B cell (primary cell): Measurements from ENCODE around the gene ZNF575. TPM values are rescaled to one million over a fixed set of nuclear protein-coding genes. Genes with fewer than 3 reads are reported as not detected.

ENCODE experiments used
- ATAC-seq: fragments of 200-7000 bp; cut with Tn5 transposase; one replicate; pipeline ENCODE4 v1.10.0; 2021; ENCODE audit warnings: low read depth, mild to moderate bottlenecking, moderate number of reproducible peaks, moderate library complexity
- CTCF ChIA-PET: fragments of 350-600 bp; sonication (Branson Sonifier 250); formaldehyde crosslinking; loops from one replicate; lab custom pipeline; 2021; ENCODE audit warnings: antibody characterized with exemption, inconsistent platforms; lab: Charles Lee
- POLR2A ChIA-PET: fragments of 350-600 bp; sonication (Branson Sonifier 250); formaldehyde crosslinking; loops from one replicate; lab custom pipeline; 2021; ENCODE audit warnings: antibody characterized with exemption; lab: Charles Lee
- DNase-seq: peaks from one replicate; pipeline ENCODE4 v3.0.0; 2013
- H2AFZ ChIP-seq: 2 replicates; pipeline ENCODE4 v1.6.1; 2012; ENCODE audit warnings: mild to moderate bottlenecking, low read depth, low read length; ENCODE audit not compliant: insufficient read depth, poor library complexity, severe bottlenecking
- H3K27ac ChIP-seq, 2 donors: 1 replicate in 1 of 2; 2 replicates in 1 of 2; pipeline ENCODE4 v1.5.1; 2012 to 2013; ENCODE audit warnings: low read length in 2 of 2, mild to moderate bottlenecking in 2 of 2, moderate library complexity in 1 of 2
- H3K27me3 ChIP-seq, 4 experiments: fragments of 200-600 bp in 1 of 4; sonication (generic) in 1 of 4; replicated peaks in 1 of 4; 1 replicate in 2 of 4; 2 replicates in 2 of 4; pipeline versions ENCODE4 v1.6.1 to v1.7.0; 2013 to 2016; ENCODE audit warnings: low read length in 3 of 4, mild to moderate bottlenecking in 2 of 4, mixed read lengths in 1 of 4, moderate library complexity in 1 of 4; ENCODE audit not compliant: insufficient read depth in 4 of 4, control insufficient read depth in 3 of 4; ENCODE audit errors: control extremely low read depth in 1 of 4
- H3K36me3 ChIP-seq, 2 experiments: replicated peaks in 1 of 2; 1 replicate in 1 of 2; 2 replicates in 1 of 2; pipeline versions ENCODE4 v1.6.1 to v1.7.1; 2013; ENCODE audit warnings: low read length in 1 of 2; ENCODE audit not compliant: insufficient read depth in 2 of 2, control insufficient read depth in 1 of 2; ENCODE audit errors: control extremely low read depth in 1 of 2, extremely low read depth in 1 of 2
- H3K4me1 ChIP-seq, 2 donors: fragments of 200-600 bp in 1 of 2; sonication (generic) in 1 of 2; 1 replicate in 1 of 2; 2 replicates in 1 of 2; pipeline versions ENCODE4 v1.5.1 to v1.6.1; 2013 to 2017; ENCODE audit warnings: low read length in 2 of 2; ENCODE audit not compliant: control insufficient read depth in 2 of 2, insufficient read depth in 2 of 2
- H3K4me2 ChIP-seq: replicated peaks from 2 replicates; pipeline ENCODE3; 2012; ENCODE audit warnings: mild to moderate bottlenecking, low read depth, low read length; ENCODE audit not compliant: poor library complexity, severe bottlenecking
- H3K4me3 ChIP-seq, 5 experiments: fragments of 200-600 bp in 1 of 5; sonication (generic) in 1 of 5; 1 replicate in 3 of 5; 2 replicates in 2 of 5; pipeline versions ENCODE4 v1.5.1 to v1.7.0; 2011 to 2016; ENCODE audit warnings: low read length in 4 of 5, mild to moderate bottlenecking in 4 of 5, low read depth in 2 of 5, control low read depth in 1 of 5, moderate library complexity in 1 of 5; ENCODE audit not compliant: insufficient read depth in 1 of 5; ENCODE audit errors: control extremely low read depth in 1 of 5, extremely low read depth in 1 of 5
- H3K79me2 ChIP-seq: fragments of 200-600 bp; sonication (generic); one replicate; pipeline ENCODE4 v1.6.0; 2016; ENCODE audit warnings: low read length; ENCODE audit not compliant: control insufficient read depth, insufficient read depth
- H3K9ac ChIP-seq: fragments of 200-600 bp; sonication (generic); 2 replicates; pipeline ENCODE4 v1.6.1; 2017; ENCODE audit warnings: mild to moderate bottlenecking, low read length, moderate library complexity
- H3K9me3 ChIP-seq, 3 donors: one replicate each; pipeline versions ENCODE4 v1.6.1 to v1.7.1; 2013; ENCODE audit warnings: low read length in 2 of 3; ENCODE audit not compliant: control insufficient read depth in 2 of 3, insufficient read depth in 1 of 3; ENCODE audit errors: control extremely low read depth in 1 of 3
- H4K20me1 ChIP-seq: 2 replicates; pipeline ENCODE4 v1.6.0; 2012; ENCODE audit warnings: mild to moderate bottlenecking, low read length; ENCODE audit not compliant: insufficient read depth, control insufficient read depth, poor library complexity, severe bottlenecking
- H3K27ac Mint-ChIP-seq: one replicate; pipeline ENCODE4 v1.8.0; 2021; ENCODE audit warnings: mixed read lengths
- H3K27me3 Mint-ChIP-seq: one replicate; pipeline ENCODE4 v1.8.0; 2021; ENCODE audit warnings: mixed read lengths
- H3K4me1 Mint-ChIP-seq: one replicate; pipeline ENCODE4 v1.8.0; 2021; ENCODE audit warnings: mixed read lengths
- H3K4me3 Mint-ChIP-seq: one replicate; pipeline ENCODE4 v1.8.0; 2021; ENCODE audit warnings: mixed read lengths
- H3K9me3 Mint-ChIP-seq: one replicate; pipeline ENCODE4 v1.8.0; 2022; ENCODE audit warnings: mixed read lengths; ENCODE audit not compliant: insufficient read depth
- EZH2 ChIP-seq: IDR thresholded peaks from 2 replicates; pipeline ENCODE4 v1.6.1; 2012; ENCODE audit warnings: borderline replicate concordance, low read depth, mild to moderate bottlenecking, moderate library complexity, low read length; ENCODE audit not compliant: insufficient read depth, poor library complexity, severe bottlenecking
- WGBS: methylation state at CpG from one replicate; pipeline ENCODE4 v1.1.5; 2013; ENCODE audit warnings: missing lambda C conversion rate; ENCODE audit not compliant: insufficient coverage; 5-methylcytosine and 5-hydroxymethylcytosine counted together
- intact Hi-C: fragments of 100-400 bp; cut with micrococcal nuclease; formaldehyde crosslinking; loops from one replicate; pipeline ENCODE4 v1.10.0; 2022
- polyA plus RNA-seq: library from polyadenylated mRNA; depleted of rRNA; stranded (reverse); fragments of >200 nt; gene quantifications from 2 replicates; pipeline ENCODE4 v1.2.3, GENCODE V29; 2012
- total RNA-seq, 2 donors: library from RNA; stranded (reverse); fragments of 120-200 nt in 1 of 2; gene quantifications; 1 replicate in 1 of 2; 2 replicates in 1 of 2; pipeline versions ENCODE4 v1.2.3 to v1.2.4, GENCODE V29; 2013 to 2022
- TF ChIP-seq, protein P1 (sequence below): fragments of 200-600 bp; IDR thresholded peaks from one replicate; pipeline ENCODE4 v1.8.0; 2022; ENCODE audit warnings: antibody characterized with exemption, mild to moderate bottlenecking

ZNF575 gene
- total and polyA plus RNA-seq, 2 donors (not counting 1 experiment from before 2014, with no cell fraction given), result 2.3 to 4.0 TPM

DNA sequence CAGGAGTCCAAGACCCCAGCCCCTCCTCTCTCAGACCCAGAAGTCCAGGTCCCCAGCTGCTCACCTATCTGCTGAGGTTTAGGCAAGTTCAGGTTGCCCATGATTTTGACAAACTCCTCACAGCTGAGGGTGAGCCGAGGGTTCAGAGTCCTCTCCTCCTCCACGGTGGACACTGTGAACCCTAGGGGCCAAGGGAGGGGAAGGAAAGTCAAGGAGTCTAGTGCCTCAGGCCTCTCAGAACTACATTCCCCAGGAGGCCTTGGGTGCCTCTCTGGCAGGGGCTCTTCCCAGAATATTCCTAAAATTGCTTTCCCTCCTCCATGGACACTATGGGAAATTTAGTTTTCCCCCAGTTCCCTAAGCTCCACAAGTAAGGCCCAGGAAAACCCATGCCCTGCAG, 25.1 kb upstream of the ZNF575 start:
- peaks cover 0 to 1% of the 10 kb centered on the region in 2 experiments for H3K36me3 ChIP-seq
- no peaks in the 10 kb centered on the region for H3K79me2 ChIP-seq
- Mint-ChIP-seq H3K27me3 (no peaks in the 10 kb centered on the region), H3K9me3 (no peaks in the 10 kb centered on the region), H3K4me1 (peaks cover 17% of the 10 kb centered on the region), H3K4me3 (no peak overlapping the region), H3K27ac (no peak overlapping the region)
- intact Hi-C loops, result no loop called here
- H3K4me1 ChIP-seq, result peaks cover 11 to 17% of the 10 kb centered on the region in 2 donors
- WGBS, result no CpG with 5 or more reads among the region's 2 CpGs
- ChIA-PET POLR2A (no interaction called here), CTCF (interaction anchor here (0.5 to 0.9 kb wide), 3 partner anchors 10 to 14 kb away, joined by 3 to 5 read pairs (median 4); no protein-coding TSS in a partner anchor)
- no peak overlapping the region for H3K4me2 ChIP-seq
- no peaks in the 10 kb centered on the region for H3K27me3 ChIP-seq
- H2AFZ ChIP-seq, result no peak overlapping the region
- no peak for DNase-seq
- ATAC-seq, result no peak
- H3K4me3 ChIP-seq, result no peak overlapping the region
- no peak for TF ChIP-seq EZH2
- TF ChIP-seq, protein P1, sequence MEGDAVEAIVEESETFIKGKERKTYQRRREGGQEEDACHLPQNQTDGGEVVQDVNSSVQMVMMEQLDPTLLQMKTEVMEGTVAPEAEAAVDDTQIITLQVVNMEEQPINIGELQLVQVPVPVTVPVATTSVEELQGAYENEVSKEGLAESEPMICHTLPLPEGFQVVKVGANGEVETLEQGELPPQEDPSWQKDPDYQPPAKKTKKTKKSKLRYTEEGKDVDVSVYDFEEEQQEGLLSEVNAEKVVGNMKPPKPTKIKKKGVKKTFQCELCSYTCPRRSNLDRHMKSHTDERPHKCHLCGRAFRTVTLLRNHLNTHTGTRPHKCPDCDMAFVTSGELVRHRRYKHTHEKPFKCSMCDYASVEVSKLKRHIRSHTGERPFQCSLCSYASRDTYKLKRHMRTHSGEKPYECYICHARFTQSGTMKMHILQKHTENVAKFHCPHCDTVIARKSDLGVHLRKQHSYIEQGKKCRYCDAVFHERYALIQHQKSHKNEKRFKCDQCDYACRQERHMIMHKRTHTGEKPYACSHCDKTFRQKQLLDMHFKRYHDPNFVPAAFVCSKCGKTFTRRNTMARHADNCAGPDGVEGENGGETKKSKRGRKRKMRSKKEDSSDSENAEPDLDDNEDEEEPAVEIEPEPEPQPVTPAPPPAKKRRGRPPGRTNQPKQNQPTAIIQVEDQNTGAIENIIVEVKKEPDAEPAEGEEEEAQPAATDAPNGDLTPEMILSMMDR, result no peak
- H3K27ac ChIP-seq, result no peak overlapping the region
- no peaks in the 10 kb centered on the region for H4K20me1 ChIP-seq
- no peak overlapping the region for H3K9ac ChIP-seq
- no peaks in the 10 kb centered on the region for H3K9me3 ChIP-seq

DNA sequence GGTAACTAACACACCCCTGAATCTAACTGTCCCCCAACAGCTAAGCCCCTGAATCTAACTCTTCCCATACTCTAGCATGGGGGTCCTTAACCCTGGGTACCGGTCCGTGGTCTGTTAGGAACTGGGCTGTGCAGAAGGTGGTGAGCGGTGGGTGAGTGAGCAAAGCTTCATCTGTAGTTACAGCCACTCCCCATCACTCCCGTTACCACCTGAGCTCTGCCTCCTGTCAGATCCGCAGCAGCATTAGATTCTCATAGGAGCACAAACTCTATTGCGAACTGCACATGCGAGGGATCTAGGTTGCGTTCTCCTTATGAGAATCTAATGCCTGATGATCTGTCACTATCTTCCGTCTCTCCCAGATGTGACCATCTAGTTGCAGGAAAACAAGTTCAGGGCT, 22.3 kb upstream of the ZNF575 start:
- H3K4me1 ChIP-seq, result no peaks in the 10 kb centered on the region
- Mint-ChIP-seq H3K9me3 (no peaks in the 10 kb centered on the region), H3K4me3 (no peak overlapping the region), H3K27ac (no peak overlapping the region), H3K27me3 (no peaks in the 10 kb centered on the region), H3K4me1 (no peaks in the 10 kb centered on the region)
- H3K27me3 ChIP-seq, result no peaks in the 10 kb centered on the region
- no peak for TF ChIP-seq EZH2
- TF ChIP-seq, protein P1, result no peak
- 98% methylated on average over 8 of the region's 9 CpGs for WGBS
- H3K9me3 ChIP-seq, result no peaks in the 10 kb centered on the region
- H3K36me3 ChIP-seq, result peaks cover 0 to 1% of the 10 kb centered on the region in 2 experiments
- H2AFZ ChIP-seq, result no peak overlapping the region
- ChIA-PET CTCF (interaction anchor here (0.7 to 2.5 kb wide), 5 partner anchors 9 to 1396 kb away, joined by 3 to 18 read pairs (median 5); no protein-coding TSS in a partner anchor), POLR2A (no interaction called here)
- H4K20me1 ChIP-seq, result no peaks in the 10 kb centered on the region
- no peak overlapping the region for H3K4me3 ChIP-seq
- H3K9ac ChIP-seq, result no peak overlapping the region
- no peaks in the 10 kb centered on the region for H3K79me2 ChIP-seq
- ATAC-seq (no peak), DNase-seq (no peak)
- H3K27ac ChIP-seq, result no peak overlapping the region
- intact Hi-C loops, result loop anchor here (10.0 kb wide), 1 partner anchor 316 kb away; no protein-coding TSS in a partner anchor
- H3K4me2 ChIP-seq, result no peak overlapping the region
